Subcutaneous abdominal adipose tissue (tissue), 5 donors: ENCODE measurements around the gene MBL2.

Experiments used
- H3K27ac ChIP-seq: one replicate; pipeline ENCODE4 v1.7.0; 2013; ENCODE audit warnings: low read depth, mild to moderate bottlenecking, inconsistent platforms, low read length, moderate library complexity
- H3K27me3 ChIP-seq, 5 donors: one replicate each; pipeline ENCODE4 v1.7.0; 2013; ENCODE audit warnings: low read length in 5 of 5, inconsistent platforms in 1 of 5; ENCODE audit not compliant: control insufficient read depth in 5 of 5, insufficient read depth in 4 of 5
- H3K36me3 ChIP-seq, 5 donors: one replicate each; pipeline ENCODE4 v1.7.0; 2013; ENCODE audit warnings: low read length in 5 of 5; ENCODE audit not compliant: control insufficient read depth in 5 of 5, insufficient read depth in 5 of 5
- H3K4me1 ChIP-seq, 5 donors: one replicate each; pipeline ENCODE4 v1.7.0; 2013; ENCODE audit warnings: low read length in 5 of 5, mild to moderate bottlenecking in 3 of 5, moderate library complexity in 1 of 5; ENCODE audit not compliant: control insufficient read depth in 5 of 5, insufficient read depth in 5 of 5
- H3K4me3 ChIP-seq, 5 donors: one replicate each; pipeline ENCODE4 v1.7.0; 2013; ENCODE audit warnings: low read length in 5 of 5, low read depth in 1 of 5
- H3K9ac ChIP-seq, 5 donors: one replicate each; pipeline ENCODE4 v1.7.0; 2013; ENCODE audit warnings: low read length in 5 of 5, mild to moderate bottlenecking in 4 of 5, moderate library complexity in 3 of 5
- H3K9me3 ChIP-seq, 5 donors: one replicate each; pipeline ENCODE4 v1.7.0; 2013; ENCODE audit warnings: low read length in 5 of 5; ENCODE audit not compliant: control insufficient read depth in 5 of 5
- donor health status: healthy.
- donor health status: healthy.
- donor health status: healthy.
- donor health status: healthy.
- donor health status: healthy.

MBL2 gene

DNA sequence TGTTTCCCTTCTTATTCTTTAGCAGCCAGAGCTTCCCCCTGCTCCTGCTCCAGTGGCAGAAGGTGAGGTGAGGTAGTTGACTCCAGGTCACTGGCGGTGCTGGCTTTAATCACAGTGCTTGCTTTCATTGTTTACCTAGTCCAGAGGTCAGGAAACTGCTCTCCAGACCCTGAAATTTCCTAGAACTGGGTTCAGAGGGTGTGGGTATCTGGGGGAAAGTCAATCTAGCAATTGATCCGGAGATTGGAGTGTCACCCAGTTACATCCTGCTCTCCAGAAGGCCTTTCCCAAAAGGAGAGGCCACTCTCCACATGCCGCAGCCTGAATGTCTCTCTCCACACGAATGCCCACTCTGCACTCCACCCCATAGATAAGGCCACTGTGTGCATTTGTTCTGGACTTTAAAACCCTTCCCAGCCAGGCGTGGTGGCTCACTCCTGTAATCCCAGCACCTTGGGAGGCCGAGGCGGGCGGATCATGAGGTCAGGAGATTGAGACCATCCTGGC lies 2.1 kb upstream of the MBL2 start:
- no peaks in the 10 kb centered on the region for H3K4me1 ChIP-seq
- no peak overlapping the region for H3K27ac ChIP-seq
- H3K4me3 ChIP-seq: no peak overlapping the region

DNA sequence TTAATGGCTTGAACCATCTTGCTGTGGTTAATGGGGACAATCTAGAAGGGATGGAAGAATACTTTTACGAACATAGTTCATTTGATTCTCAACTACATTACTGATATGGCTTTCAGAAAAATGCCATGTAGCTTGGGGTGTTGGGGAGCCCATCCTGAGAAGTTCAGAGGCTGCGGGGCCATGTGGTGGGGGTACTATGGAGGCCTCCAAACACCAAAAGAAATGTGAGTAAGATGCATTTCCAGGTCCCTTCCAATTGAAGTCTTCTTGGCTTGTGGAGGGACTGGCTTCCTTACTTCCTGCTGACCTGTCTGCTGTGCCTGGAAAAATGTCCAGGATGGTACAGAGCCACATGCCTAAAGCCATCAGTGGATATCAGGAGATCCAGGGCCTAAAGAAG lies 1.6 kb upstream of the MBL2 start:
- Histone ChIP-seq H3K9me3 (no peaks in the 10 kb centered on the region), H3K27me3 (peaks cover 3 to 6% (median 5%) of the 10 kb centered on the region in 5 donors), H3K27ac (no peak overlapping the region), H3K4me3 (no peak overlapping the region), H3K36me3 (no peaks in the 10 kb centered on the region), H3K4me1 (no peaks in the 10 kb centered on the region), H3K9ac (no peak overlapping the region)

More for the DNA sequence above, 2.1 kb upstream of the MBL2 start:
- no peak overlapping the region for H3K9ac ChIP-seq
- peaks cover 3 to 10% (median 5%) of the 10 kb centered on the region in 5 donors for H3K27me3 ChIP-seq
- no peaks in the 10 kb centered on the region for H3K9me3 ChIP-seq
- no peaks in the 10 kb centered on the region for H3K36me3 ChIP-seq

DNA sequence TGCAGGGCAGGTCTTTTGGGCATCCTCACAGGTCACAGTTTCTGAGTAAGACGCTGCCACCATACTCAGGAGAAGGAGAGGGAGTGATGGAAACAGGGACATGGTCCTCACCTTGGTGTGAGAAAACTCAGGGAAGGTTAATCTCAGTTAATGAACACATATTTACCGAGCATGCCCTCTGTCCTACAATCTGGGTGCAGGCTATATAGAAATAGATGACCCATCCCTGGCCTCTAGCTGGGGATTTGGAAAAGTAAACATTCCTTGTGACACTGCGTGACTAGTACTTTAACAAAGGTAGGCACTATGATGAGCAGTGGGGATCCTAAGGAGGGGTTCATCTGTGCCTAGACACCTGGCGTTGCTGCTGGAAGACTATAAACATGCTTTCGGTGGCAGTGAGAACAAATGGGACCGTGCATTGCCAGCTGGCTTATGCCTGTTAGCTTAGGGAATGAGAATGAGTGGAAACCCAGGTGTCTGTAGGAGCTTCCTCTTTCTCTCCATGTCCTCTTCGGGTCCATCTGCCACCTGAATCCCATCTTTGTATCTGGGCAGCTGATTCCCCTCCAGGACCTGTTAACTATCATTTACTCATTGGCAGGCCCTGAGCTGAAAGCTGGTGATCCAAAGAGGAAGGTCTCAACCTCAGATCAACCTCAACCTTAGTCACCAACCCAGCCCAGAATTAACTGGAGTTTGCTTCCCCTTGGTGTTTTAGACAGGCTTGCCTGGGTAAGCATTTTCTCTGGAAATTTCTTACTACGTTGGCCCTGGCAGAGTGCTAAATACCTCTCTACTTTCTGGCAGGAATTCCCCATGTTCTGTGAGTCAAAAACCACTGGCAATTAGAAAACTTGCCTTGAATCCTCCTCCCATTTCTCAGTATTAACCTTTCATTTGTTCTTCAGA lies 794 bp downstream of the MBL2 start:
- Histone ChIP-seq H3K36me3 (no peaks in the 10 kb centered on the region), H3K4me1 (no peaks in the 10 kb centered on the region), H3K27ac (no peak overlapping the region), H3K4me3 (no peak overlapping the region), H3K27me3 (no peaks in the 10 kb centered on the region), H3K9ac (no peak overlapping the region), H3K9me3 (no peaks in the 10 kb centered on the region)

DNA sequence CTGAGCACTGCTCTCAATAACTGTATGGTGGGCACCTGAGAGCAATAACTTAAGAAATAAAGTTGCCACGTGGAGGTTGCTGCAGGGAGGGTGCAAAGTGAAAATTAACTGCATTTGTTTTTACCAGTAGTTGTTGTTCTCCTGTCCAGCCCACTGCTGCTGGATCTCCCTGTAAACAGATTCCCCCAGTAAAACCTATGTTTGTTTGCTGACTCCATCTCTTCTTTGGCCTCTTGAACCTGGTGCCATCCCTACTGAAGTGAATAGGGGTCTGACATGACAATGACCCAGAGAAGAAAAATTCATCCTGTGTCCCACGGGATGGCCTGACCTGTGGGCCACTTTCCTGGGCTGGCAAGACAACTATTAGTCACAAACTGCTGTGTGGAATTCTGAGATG lies 1.7 kb downstream of the MBL2 start:
- Histone ChIP-seq H3K4me3 (no peak overlapping the region), H3K27ac (no peak overlapping the region), H3K9ac (no peak overlapping the region), H3K9me3 (no peaks in the 10 kb centered on the region), H3K4me1 (no peaks in the 10 kb centered on the region), H3K27me3 (no peaks in the 10 kb centered on the region), H3K36me3 (no peaks in the 10 kb centered on the region)

- H3K4me1 ChIP-seq: no peaks in the 10 kb centered on the region
- no peaks in the 10 kb centered on the region for H3K9me3 ChIP-seq
- H3K27ac ChIP-seq: no peak overlapping the region
- no peak overlapping the region for H3K9ac ChIP-seq
- H3K36me3 ChIP-seq: no peaks in the 10 kb centered on the region
- H3K4me3 ChIP-seq: no peak overlapping the region
- no peaks in the 10 kb centered on the region for H3K27me3 ChIP-seq
Observed at GRCh38 chr10:52769966-52770365, 2.6 kb downstream of the MBL2 start.

DNA sequence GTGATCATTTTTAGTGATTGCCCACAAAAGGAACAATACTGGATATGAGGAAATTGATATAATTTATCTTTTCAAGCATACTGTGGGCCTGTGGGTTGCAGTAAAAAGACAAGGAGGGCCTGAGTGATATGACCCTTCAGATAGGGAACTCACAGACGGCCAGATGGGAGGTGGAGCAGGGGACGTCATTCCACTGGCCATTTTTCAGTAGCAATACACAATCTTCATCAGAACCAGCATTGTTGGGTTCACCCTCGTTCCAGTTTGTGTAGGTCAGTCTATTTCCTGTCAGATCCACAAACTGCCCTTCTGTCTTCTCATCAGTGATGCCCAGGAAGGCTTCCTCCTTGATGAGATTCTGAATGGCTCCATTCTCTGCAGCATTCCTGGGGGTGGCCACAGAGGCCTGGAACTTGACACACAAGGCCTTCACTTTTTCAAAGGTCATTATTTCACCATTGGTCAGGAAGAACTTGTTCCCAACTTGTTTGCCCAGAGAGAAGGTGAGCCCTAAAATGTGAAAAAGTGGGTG lies 4.5 kb downstream of the MBL2 start:
- Histone ChIP-seq H3K27me3 (no peaks in the 10 kb centered on the region), H3K27ac (no peak overlapping the region), H3K4me1 (no peaks in the 10 kb centered on the region), H3K4me3 (no peak overlapping the region), H3K36me3 (no peaks in the 10 kb centered on the region), H3K9ac (no peak overlapping the region), H3K9me3 (no peaks in the 10 kb centered on the region)

- Histone ChIP-seq H3K27ac (no peak overlapping the region), H3K27me3 (peaks cover 0 to 2% (median 0%) of the 10 kb centered on the region in 5 donors), H3K9ac (no peak overlapping the region), H3K9me3 (no peaks in the 10 kb centered on the region), H3K4me1 (peaks cover 0 to 3% (median 0%) of the 10 kb centered on the region in 5 donors), H3K36me3 (no peaks in the 10 kb centered on the region), H3K4me3 (no peak overlapping the region)
Observed at GRCh38 chr10:52762088-52762487, 10.5 kb downstream of the MBL2 start.

- H3K27me3 ChIP-seq: peaks cover 0 to 2% (median 0%) of the 10 kb centered on the region in 5 donors
- no peaks in the 10 kb centered on the region for H3K9me3 ChIP-seq
- no peak overlapping the region for H3K9ac ChIP-seq
- no peaks in the 10 kb centered on the region for H3K36me3 ChIP-seq
- no peak overlapping the region for H3K4me3 ChIP-seq
- peaks cover 0 to 3% (median 0%) of the 10 kb centered on the region in 5 donors for H3K4me1 ChIP-seq
- no peak overlapping the region for H3K27ac ChIP-seq
Observed at GRCh38 chr10:52759154-52759553, 13.4 kb downstream of the MBL2 start.

DNA sequence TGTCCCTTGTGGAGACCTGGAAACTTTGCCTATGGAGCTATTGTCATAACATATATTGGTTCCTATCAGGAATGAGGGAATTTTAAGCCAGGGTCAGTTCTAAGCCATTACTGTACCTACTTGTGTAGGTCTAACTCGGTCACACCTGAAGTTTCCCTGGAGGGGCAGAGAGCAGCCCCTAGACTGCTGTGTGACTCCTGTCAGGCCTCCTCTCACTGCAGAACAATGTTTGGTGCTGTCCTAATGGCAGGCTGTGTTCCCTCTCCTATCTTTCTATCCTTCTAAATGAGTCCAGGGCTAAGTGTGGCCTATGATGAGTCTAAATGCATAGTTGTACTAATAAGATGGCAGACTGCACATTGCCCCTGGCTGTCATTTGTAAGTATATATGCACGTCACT lies 14.2 kb downstream of the MBL2 start:
- no peak overlapping the region for H3K27ac ChIP-seq
- no peaks in the 10 kb centered on the region for H3K9me3 ChIP-seq
- H3K4me3 ChIP-seq: no peak overlapping the region
- H3K27me3 ChIP-seq: peaks cover 0 to 2% (median 0%) of the 10 kb centered on the region in 5 donors
- no peak overlapping the region for H3K9ac ChIP-seq
- no peaks in the 10 kb centered on the region for H3K36me3 ChIP-seq
- H3K4me1 ChIP-seq: peaks cover 0 to 3% (median 0%) of the 10 kb centered on the region in 5 donors

GRCh38 chr10:52757773-52758172 lies 14.8 kb downstream of the MBL2 start:
- Histone ChIP-seq H3K4me1 (peaks cover 0 to 3% (median 0%) of the 10 kb centered on the region in 5 donors), H3K27me3 (peaks cover 0 to 2% (median 0%) of the 10 kb centered on the region in 5 donors), H3K27ac (no peak overlapping the region), H3K9me3 (no peaks in the 10 kb centered on the region), H3K9ac (no peak overlapping the region), H3K4me3 (no peak overlapping the region), H3K36me3 (no peaks in the 10 kb centered on the region)
